Pancreas (tissue), 10 donors: Measurements from ENCODE around the gene CST9L. TPM values are rescaled to one million over a fixed set of nuclear protein-coding genes. Genes with fewer than 3 reads are reported as not detected.

Experiments
- ATAC-seq, 4 donors: fragments of 200-7000 bp; cut with Tn5 transposase; one replicate each; pipeline versions ENCODE4 v1.8.0 to v1.9.1; 2020; ENCODE audit warnings: mild to moderate bottlenecking in 4 of 4, moderate library complexity in 4 of 4
- DNase-seq, 6 donors: peaks; one replicate each; pipeline ENCODE4 v3.0.0-alpha.2; 2020
- FAIRE-seq: peaks from 2 replicates; lab custom pipeline; 2012; peaks lifted over from hg19 to GRCh38; lab: Jason Lieb, UNC
- H3K27ac ChIP-seq, 4 donors: fragments of 200-600 bp; sonication (generic); 1 replicate in 3 of 4; 2 replicates in 1 of 4; pipeline versions ENCODE4 v1.5.0 to v1.8.0; 2020
- H3K27me3 ChIP-seq, 4 donors: fragments of 200-600 bp; one replicate each; pipeline ENCODE4 v1.8.0; 2021
- H3K36me3 ChIP-seq, 3 donors: fragments of 200-600 bp; sonication (generic) in 1 of 3; one replicate each; pipeline versions ENCODE4 v1.5.0 to v1.8.0; 2020 to 2021
- H3K4me1 ChIP-seq, 3 donors: fragments of 200-600 bp; one replicate each; pipeline ENCODE4 v1.8.0; 2021
- H3K4me3 ChIP-seq, 4 donors: fragments of 200-600 bp; sonication (generic) in 2 of 4; one replicate each; pipeline versions ENCODE4 v1.5.0 to v1.8.0; 2020 to 2021
- H3K9me3 ChIP-seq, 4 donors: fragments of 200-600 bp; one replicate each; pipeline ENCODE4 v1.8.0; 2021
- WGBS, 2 donors: extraction: QIAGEN DNeasy Blood & Tissue Kit; methylation state at CpG; one replicate each; pipeline ENCODE4 v1.1.7; 2013; 5-methylcytosine and 5-hydroxymethylcytosine counted together
- intact Hi-C, 3 donors: fragments of 100-400 bp; cut with DNase I; formaldehyde crosslinking; loops; one replicate each; pipeline versions ENCODE4 v1.11.1 to v1.14.2; 2022
- polyA plus RNA-seq, 2 donors: library from polyadenylated mRNA; stranded (reverse); fragments of 200-250 nt; gene quantifications; one replicate each; pipeline ENCODE4 v1.2.3, GENCODE V29; 2013
- total RNA-seq, 6 donors: library from RNA; stranded (reverse); fragmentation: NEBNext Ultra II Directional in 4 of 6; extraction: Animal tissue kit (Norgen Biotek cat#: 25700) in 4 of 6; gene quantifications; one replicate each; pipeline versions ENCODE4 v1.2.1 to v1.2.4, GENCODE V29; 2021 to 2023
- TF ChIP-seq, protein P1 (sequence below), 4 donors: fragments of 200-600 bp; sonication (generic) in 3 of 4; IDR thresholded peaks; one replicate each; pipeline versions ENCODE4 v1.5.0 to v1.8.0; 2021; ENCODE audit warnings: antibody characterized with exemption in 4 of 4
- donor health status: healthy with polysubstance abuse.
- donor health status: DM: no; HTN: no; CAD: no; lungs with moderate emphysema.
- donor health status: DM: no; HTN: no; CAD: no.
- donor health status: control.
- donor health status: control.
- donor health status: Bipolar disorder and iron deficiency.
- donor health status: DM: yes; HTN: yes; CAD: no.
- donor health status: DM: no; HTN: no; CAD: no.
- donor health status: DM: no; HTN: no; CAD: no.
- donor health status: DM: yes; HTN: yes; CAD: no.

Gene CST9L
- total and polyA plus RNA-seq, 8 donors, result not detected

DNA sequence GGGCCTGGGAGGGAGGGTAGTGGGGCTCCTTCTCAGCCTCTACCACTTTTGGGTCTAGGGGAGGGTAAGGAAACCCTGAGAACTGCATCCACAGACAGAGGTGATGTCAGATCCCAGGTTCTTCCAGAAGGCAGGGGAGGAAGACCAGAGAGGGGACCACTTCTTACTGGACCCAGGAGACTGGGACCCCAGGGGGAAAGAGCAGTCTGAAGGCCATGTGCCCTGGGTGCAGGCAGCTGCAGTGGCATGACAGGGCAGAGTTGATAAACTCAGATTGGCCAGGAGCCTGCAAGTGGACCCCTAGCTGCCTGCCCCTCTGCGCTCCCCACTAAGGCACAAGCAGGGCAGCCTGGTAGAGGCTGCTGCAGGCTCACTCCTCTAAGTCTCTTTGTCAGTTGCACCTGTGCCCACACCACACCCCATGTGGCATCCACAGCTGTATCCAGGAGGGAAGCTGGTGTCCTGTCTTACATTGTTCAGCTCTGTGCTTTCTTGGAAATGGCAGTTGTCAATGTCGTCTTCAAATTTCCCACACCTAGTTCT lies 2.7 kb downstream of the CST9L start:
- intact Hi-C loops, result no loop called here
- Histone ChIP-seq H3K27me3 (no peaks in the 10 kb centered on the region), H3K36me3 (no peaks in the 10 kb centered on the region), H3K4me3 (no peak overlapping the region), H3K9me3 (no peaks in the 10 kb centered on the region), H3K27ac (no peak overlapping the region), H3K4me1 (no peaks in the 10 kb centered on the region)
- TF ChIP-seq, protein P1, sequence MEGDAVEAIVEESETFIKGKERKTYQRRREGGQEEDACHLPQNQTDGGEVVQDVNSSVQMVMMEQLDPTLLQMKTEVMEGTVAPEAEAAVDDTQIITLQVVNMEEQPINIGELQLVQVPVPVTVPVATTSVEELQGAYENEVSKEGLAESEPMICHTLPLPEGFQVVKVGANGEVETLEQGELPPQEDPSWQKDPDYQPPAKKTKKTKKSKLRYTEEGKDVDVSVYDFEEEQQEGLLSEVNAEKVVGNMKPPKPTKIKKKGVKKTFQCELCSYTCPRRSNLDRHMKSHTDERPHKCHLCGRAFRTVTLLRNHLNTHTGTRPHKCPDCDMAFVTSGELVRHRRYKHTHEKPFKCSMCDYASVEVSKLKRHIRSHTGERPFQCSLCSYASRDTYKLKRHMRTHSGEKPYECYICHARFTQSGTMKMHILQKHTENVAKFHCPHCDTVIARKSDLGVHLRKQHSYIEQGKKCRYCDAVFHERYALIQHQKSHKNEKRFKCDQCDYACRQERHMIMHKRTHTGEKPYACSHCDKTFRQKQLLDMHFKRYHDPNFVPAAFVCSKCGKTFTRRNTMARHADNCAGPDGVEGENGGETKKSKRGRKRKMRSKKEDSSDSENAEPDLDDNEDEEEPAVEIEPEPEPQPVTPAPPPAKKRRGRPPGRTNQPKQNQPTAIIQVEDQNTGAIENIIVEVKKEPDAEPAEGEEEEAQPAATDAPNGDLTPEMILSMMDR (IDR thresholded peaks at IDR 0.05), result no peak
- FAIRE-seq, result no peak
- ATAC-seq, result no peak
- WGBS, 2 donors, result 77 to 89% methylated on average over 2 of the region's 2 CpGs
- DNase-seq, result no peak

- ATAC-seq, result no peak
- intact Hi-C loops, result no loop called here
- FAIRE-seq, result no peak
- 50 to 53% methylated on average over 3 of the region's 3 CpGs for WGBS, 2 donors
- H3K36me3 ChIP-seq, result no peaks in the 10 kb centered on the region
- no peaks in the 10 kb centered on the region for H3K27me3 ChIP-seq
- TF ChIP-seq, protein P1 (IDR thresholded peaks at IDR 0.05), result no peak
- no peak overlapping the region for H3K4me3 ChIP-seq
- H3K4me1 ChIP-seq, result no peaks in the 10 kb centered on the region
- no peaks in the 10 kb centered on the region for H3K9me3 ChIP-seq
- H3K27ac ChIP-seq, result no peak overlapping the region
- no peak for DNase-seq
Measured at GRCh38 chr20:23564927-23565326, 3.4 kb downstream of the CST9L start.

DNA sequence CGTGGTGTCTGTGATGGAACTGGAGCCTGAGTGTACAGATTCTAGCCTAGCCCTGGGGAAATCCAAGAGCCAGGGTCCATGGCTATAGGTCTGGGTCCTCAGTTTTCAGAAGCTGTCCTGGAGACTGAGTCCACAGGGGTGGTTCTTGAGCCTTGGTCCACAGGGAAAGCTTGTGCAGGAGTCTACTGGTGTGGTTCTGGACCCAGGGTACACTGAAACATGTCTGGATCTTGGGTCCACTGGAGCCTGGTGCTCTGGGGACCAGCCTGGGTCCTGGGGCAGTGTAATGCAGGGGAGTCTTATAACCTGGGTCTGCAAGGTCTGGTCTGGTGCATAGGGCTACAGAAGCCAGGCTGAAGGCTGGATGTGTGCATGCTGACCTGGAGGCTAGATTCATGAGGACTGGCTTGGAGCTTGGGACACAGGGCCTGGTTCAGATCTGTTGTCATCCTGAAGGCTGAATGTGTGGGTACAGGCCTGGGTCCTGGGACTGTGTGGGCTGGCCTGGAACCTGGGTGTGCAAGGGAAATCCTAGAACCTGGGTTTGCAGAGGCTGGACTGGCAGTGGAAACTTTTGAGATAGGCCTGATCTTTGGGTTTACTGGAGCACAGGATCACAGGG lies 5.5 kb downstream of the CST9L start:
- TF ChIP-seq, protein P1 (IDR thresholded peaks at IDR 0.05), result no peak
- 58 to 67% methylated on average over 1 of the region's 1 CpG for WGBS, 2 donors
- FAIRE-seq, result no peak
- Histone ChIP-seq H3K4me1 (no peaks in the 10 kb centered on the region), H3K27ac (no peak overlapping the region), H3K9me3 (no peaks in the 10 kb centered on the region), H3K4me3 (no peak overlapping the region), H3K36me3 (no peaks in the 10 kb centered on the region), H3K27me3 (no peaks in the 10 kb centered on the region)
- no peak for ATAC-seq
- intact Hi-C loops, result no loop called here
- DNase-seq, result no peak

- no peak for DNase-seq
- TF ChIP-seq, protein P1 (IDR thresholded peaks at IDR 0.05), result no peak
- H3K36me3 ChIP-seq, result no peaks in the 10 kb centered on the region
- H3K27me3 ChIP-seq, result no peaks in the 10 kb centered on the region
- no peak for FAIRE-seq
- H3K4me1 ChIP-seq, result no peaks in the 10 kb centered on the region
- no peak for ATAC-seq
- H3K4me3 ChIP-seq, result no peak overlapping the region
- no peak overlapping the region for H3K27ac ChIP-seq
- 27 to 28% methylated on average over 1 of the region's 1 CpG for WGBS, 2 donors
- intact Hi-C loops, result no loop called here
- H3K9me3 ChIP-seq, result no peaks in the 10 kb centered on the region
Measured at GRCh38 chr20:23554401-23554800, 13.9 kb downstream of the CST9L start.

DNA sequence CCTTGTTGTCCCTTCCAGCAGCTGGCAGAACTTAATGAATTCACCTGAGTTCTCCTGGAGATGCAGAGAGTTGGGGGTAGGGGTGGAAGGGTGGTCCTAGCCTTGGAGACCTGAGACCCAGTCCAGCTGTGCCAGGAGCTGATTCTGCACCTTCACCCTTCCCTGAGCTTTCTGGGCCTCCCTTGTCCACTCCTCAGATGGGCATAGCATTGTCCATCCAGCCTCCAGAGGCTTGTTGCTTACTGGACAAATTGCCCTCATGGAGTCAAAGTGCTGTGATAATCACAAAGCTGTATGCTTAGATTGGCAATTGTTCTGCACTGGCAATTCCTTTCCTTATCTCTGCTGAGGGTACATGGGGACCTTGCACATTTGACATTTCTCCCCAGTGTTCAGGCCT lies 16.5 kb downstream of the CST9L start:
- Histone ChIP-seq H3K9me3 (no peaks in the 10 kb centered on the region), H3K27ac (no peak overlapping the region), H3K36me3 (no peaks in the 10 kb centered on the region), H3K27me3 (no peaks in the 10 kb centered on the region), H3K4me3 (no peak overlapping the region), H3K4me1 (no peaks in the 10 kb centered on the region)
- DNase-seq (no peak), FAIRE-seq (no peak), ATAC-seq (no peak)
- intact Hi-C loops, result no loop called here
- TF ChIP-seq, protein P1 (IDR thresholded peaks at IDR 0.05), result no peak
